ENCODE data around the gene SIRPB2. TPM values are rescaled to one million over a fixed set of nuclear protein-coding genes. Genes with fewer than 3 reads are reported as not detected.

SIRPB2 gene
- total RNA-seq, 4 donors from 2014 or later, result 0.79 to 6.4 (median 3.1) TPM

GRCh38 chr20:1479831-1480595 lies 11.2 kb downstream of the SIRPB2 start:
- intact Hi-C loops (cut with DNase I; ENCODE audit: low total_unique reads), result no loop called here
- TF ChIP-seq POLR2A (IDR thresholded peaks at IDR 0.05) (no peak), CTCF (IDR thresholded peaks at IDR 0.05) (no peak)
- H3K4me3 ChIP-seq (ENCODE audit: low read depth, poor library complexity, severe bottlenecking), result no peak overlapping the region
- no peak for DNase-seq (ENCODE audit: low spot score in 2 of 2)
- 67 to 80% methylated on average over 9 of the region's 9 CpGs for WGBS, 2 donors

GRCh38 chr20:1478566-1478965 lies 12.7 kb downstream of the SIRPB2 start:
- intact Hi-C loops (cut with DNase I; ENCODE audit: low total_unique reads), result no loop called here
- 49 to 64% methylated on average over 4 of the region's 4 CpGs for WGBS, 2 donors
- TF ChIP-seq CTCF (IDR thresholded peaks at IDR 0.05) (no peak), POLR2A (IDR thresholded peaks at IDR 0.05) (no peak)
- H3K4me3 ChIP-seq (ENCODE audit: low read depth, poor library complexity, severe bottlenecking), result no peak overlapping the region
- DNase-seq (ENCODE audit: low spot score in 2 of 2), result no peak

GRCh38 chr20:1477896-1478490 lies 13.2 kb downstream of the SIRPB2 start:
- no peak overlapping the region for H3K4me3 ChIP-seq (ENCODE audit: low read depth, poor library complexity, severe bottlenecking)
- TF ChIP-seq POLR2A (IDR thresholded peaks at IDR 0.05) (no peak), CTCF (IDR thresholded peaks at IDR 0.05) (no peak)
- intact Hi-C loops (cut with DNase I; ENCODE audit: low total_unique reads), result no loop called here
- WGBS, 2 donors, result 47 to 64% methylated on average over 7 of the region's 7 CpGs
- no peak for DNase-seq (ENCODE audit: low spot score in 2 of 2)

- no peak for DNase-seq (ENCODE audit: low spot score in 2 of 2)
- intact Hi-C loops (cut with DNase I; ENCODE audit: low total_unique reads), result no loop called here
- H3K4me3 ChIP-seq (ENCODE audit: low read depth, poor library complexity, severe bottlenecking), result no peak overlapping the region
- TF ChIP-seq POLR2A (IDR thresholded peaks at IDR 0.05), result no peak
- no peak for TF ChIP-seq CTCF (IDR thresholded peaks at IDR 0.05)
- 56 to 61% methylated on average over 4 of the region's 4 CpGs for WGBS, 2 donors
Observed at GRCh38 chr20:1474817-1475603, 16.2 kb downstream of the SIRPB2 start.

- 87 to 91% methylated on average over 8 of the region's 8 CpGs for WGBS, 2 donors
- no peak for DNase-seq (ENCODE audit: low spot score in 2 of 2)
- no peak overlapping the region for H3K4me3 ChIP-seq (ENCODE audit: low read depth, poor library complexity, severe bottlenecking)
- intact Hi-C loops (cut with DNase I; ENCODE audit: low total_unique reads), result no loop called here
- no peak for TF ChIP-seq CTCF (IDR thresholded peaks at IDR 0.05)
- no peak for TF ChIP-seq POLR2A (IDR thresholded peaks at IDR 0.05)
Observed at GRCh38 chr20:1474325-1474724, 16.9 kb downstream of the SIRPB2 start.
